NCI-H345 (cell line): ENCODE results near the gene CMC4.

ENCODE experiments used
- DNase-seq: peaks from one replicate; lab custom pipeline; 2025; lab: John Stamatoyannopoulos, UW

CMC4 gene

GRCh38 chrX:155053656-155054055 lies 17.3 kb downstream of the CMC4 start:
- no peak for DNase-seq

GRCh38 chrX:155052738-155053498 lies 18.0 kb downstream of the CMC4 start:
- DNase-seq = no peak

GRCh38 chrX:155048977-155049619 lies 21.8 kb downstream of the CMC4 start:
- peak; percentile 21 for DNase-seq

- DNase-seq = no peak
These were observed 24.0 kb downstream of the CMC4 start for GRCh38 chrX:155046811-155047528.

- no peak for DNase-seq
These were observed 24.7 kb downstream of the CMC4 start for GRCh38 chrX:155046129-155046810.

- DNase-seq = no peak
These were observed 35.2 kb downstream of the CMC4 start for GRCh38 chrX:155035688-155036087.

- DNase-seq = no peak
These were observed 39.3 kb downstream of the CMC4 start for GRCh38 chrX:155031657-155032056.

- DNase-seq = no peak
These were observed 42.1 kb downstream of the CMC4 start for GRCh38 chrX:155028877-155029291.

- no peak for DNase-seq
These were observed 42.8 kb downstream of the CMC4 start for GRCh38 chrX:155028129-155028528.

GRCh38 chrX:155027509-155028066 lies 43.3 kb downstream of the CMC4 start:
- peak; percentile 14 for DNase-seq

GRCh38 chrX:155026727-155027508 lies 44.0 kb downstream of the CMC4 start, which contains the start of gene FUNDC2:
FUNDC2 (plus strand) TSS chrX:155026844; CDS start chrX:155026939, 95 bp downstream.
- peak; percentile 96 for DNase-seq

GRCh38 chrX:155026420-155026726 lies 44.6 kb downstream of the CMC4 start:
- DNase-seq = no peak

GRCh38 chrX:155023907-155024833 lies 46.8 kb downstream of the CMC4 start:
- no peak for DNase-seq

GRCh38 chrX:155022585-155022984 lies 48.4 kb downstream of the CMC4 start, which contains the start of gene F8:
F8 (minus strand) TSS chrX:155022723; CDS start chrX:155022552, 171 bp downstream.
- no peak for DNase-seq

- DNase-seq = no peak
These were observed 50.3 kb downstream of the CMC4 start for GRCh38 chrX:155020591-155020990.
